HG03039 (cell line): ENCODE data around the gene FIBCD1.

Experiments used
- ATAC-seq: cut with Tn5 transposase; IDR thresholded peaks from one replicate; pipeline ENCODE4 v1.9.1; 2021; ENCODE audit warnings: mild to moderate bottlenecking, moderate library complexity; ENCODE audit not compliant: unreplicated experiment

Gene FIBCD1

GRCh38 chr9:130937146-130938076, 1.6 kb downstream of the FIBCD1 start:
- ATAC-seq: no peak

- no peak for ATAC-seq
Measured at GRCh38 chr9:130936285-130937117, 2.5 kb downstream of the FIBCD1 start.

GRCh38 chr9:130935648-130936271, 3.3 kb downstream of the FIBCD1 start:
- ATAC-seq: no peak

- no peak for ATAC-seq
Measured at GRCh38 chr9:130934702-130935647, 4.1 kb downstream of the FIBCD1 start.

- no peak for ATAC-seq
Measured at GRCh38 chr9:130934246-130934645, 4.8 kb downstream of the FIBCD1 start.

GRCh38 chr9:130933114-130934046, 5.7 kb downstream of the FIBCD1 start:
- no peak for ATAC-seq

GRCh38 chr9:130932255-130933079, 6.6 kb downstream of the FIBCD1 start:
- no peak for ATAC-seq

GRCh38 chr9:130931508-130932254, 7.4 kb downstream of the FIBCD1 start:
- ATAC-seq: no peak

- ATAC-seq: no peak
Measured at GRCh38 chr9:130930804-130931349, 8.2 kb downstream of the FIBCD1 start.

GRCh38 chr9:130930132-130930803, 8.8 kb downstream of the FIBCD1 start:
- ATAC-seq: no peak

GRCh38 chr9:130929571-130930038, 9.4 kb downstream of the FIBCD1 start:
- no peak for ATAC-seq

- no peak for ATAC-seq
Measured at GRCh38 chr9:130927995-130928900, 10.8 kb downstream of the FIBCD1 start.

GRCh38 chr9:130927338-130927737, 11.7 kb downstream of the FIBCD1 start:
- no peak for ATAC-seq

GRCh38 chr9:130925050-130925678, 13.9 kb downstream of the FIBCD1 start:
- ATAC-seq: no peak

- ATAC-seq: no peak
Measured at GRCh38 chr9:130924448-130924788, 14.6 kb downstream of the FIBCD1 start.
